BLaER1 treated with 17β-estradiol and CSF1 and Interleukin-3, amounts not matched to agents 10 nM and 100 nM (cell line): ENCODE measurements around the gene TSBP1.

Experiments
- H3K27ac ChIP-seq, 11 experiments: shearing (Covaris generic); formaldehyde crosslinking; 2 replicates each; pipeline ENCODE4 v1.8.1; 2022
- H3K27me3 ChIP-seq, 11 experiments: shearing (Covaris generic); formaldehyde crosslinking; 2 replicates each; pipeline ENCODE4 v1.8.1; 2022
- H3K36me3 ChIP-seq, 11 experiments: shearing (Covaris generic); formaldehyde crosslinking; 2 replicates each; pipeline ENCODE4 v1.8.1; 2022
- H3K4me1 ChIP-seq, 10 experiments: shearing (Covaris generic); formaldehyde crosslinking; 2 replicates each; pipeline ENCODE4 v1.8.1; 2022
- H3K4me2 ChIP-seq, 11 experiments: shearing (Covaris generic); formaldehyde crosslinking; 2 replicates each; pipeline ENCODE4 v1.8.1; 2022
- H3K4me3 ChIP-seq, 10 experiments: shearing (Covaris generic); formaldehyde crosslinking; 2 replicates each; pipeline ENCODE4 v1.8.1; 2022
- H3K9ac ChIP-seq, 11 experiments: shearing (Covaris generic); formaldehyde crosslinking; 2 replicates each; pipeline ENCODE4 v1.8.1; 2022
- H3K9me3 ChIP-seq, 11 experiments: shearing (Covaris generic); formaldehyde crosslinking; replicated peaks in 1 of 11; 2 replicates each; pipeline ENCODE4 v1.8.1; 2022
- H4K20me1 ChIP-seq, 11 experiments: shearing (Covaris generic); formaldehyde crosslinking; 2 replicates each; pipeline ENCODE4 v1.8.1; 2022
- Cebpa-rat ChIP-seq, 11 experiments: shearing (Covaris generic); IDR thresholded peaks; 2 replicates each; pipeline ENCODE4 v1.8.1; 2022

Gene TSBP1

GRCh38 chr6:32355018-32355417 is 16.7 kb downstream of the TSBP1 start:
- Histone ChIP-seq H3K4me3 (no peak overlapping the region), H3K27ac (no peak overlapping the region), H4K20me1 (no peaks in the 10 kb centered on the region), H3K4me1 (no peaks in the 10 kb centered on the region), H3K4me2 (no peak overlapping the region), H3K36me3 (no peaks in the 10 kb centered on the region), H3K27me3 (no peaks in the 10 kb centered on the region), H3K9ac (no peak overlapping the region), H3K9me3 (no peaks in the 10 kb centered on the region; a peak in 1 of 22 replicates)
- no peak for TF ChIP-seq Cebpa-rat (IDR thresholded peaks at IDR 0.05)

- Histone ChIP-seq H3K36me3 (no peaks in the 10 kb centered on the region), H3K27me3 (no peaks in the 10 kb centered on the region), H3K4me3 (no peak overlapping the region)
Measured at GRCh38 chr6:32353348-32353747, 18.4 kb downstream of the TSBP1 start.

DNA sequence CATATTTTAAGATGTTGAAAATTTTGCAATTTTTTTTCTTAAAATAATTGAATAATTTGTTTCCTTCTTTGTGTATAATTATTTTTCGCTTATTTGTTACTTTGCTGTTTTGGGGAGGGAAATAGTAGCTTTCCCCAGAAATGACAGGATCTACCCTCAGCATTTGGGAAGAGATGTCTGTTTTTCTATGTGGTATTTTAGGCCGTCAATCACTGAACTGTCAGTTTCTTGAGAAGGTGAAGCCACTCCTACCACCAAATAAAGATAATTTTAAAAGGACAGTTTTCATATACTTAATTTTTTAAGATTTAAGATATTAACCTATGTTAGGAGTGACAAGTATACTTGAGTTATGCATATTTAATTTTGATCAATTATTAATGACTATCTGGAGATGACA is 31.5 kb downstream of the TSBP1 start:
- no peak for TF ChIP-seq Cebpa-rat (IDR thresholded peaks at IDR 0.05)
- H3K27me3 ChIP-seq, result peaks cover 0 to 3% (median 0%) of the 10 kb centered on the region in 11 experiments; a peak in 1 of 22 replicates
- no peaks in the 10 kb centered on the region for H3K9me3 ChIP-seq
- no peak overlapping the region for H3K4me3 ChIP-seq
- 0 out of 20 replicates have a peak, but pooled peaks cover 0 to 5% (median 0%) of the 10 kb centered on the region in 10 experiments for H3K4me1 ChIP-seq
- no peak overlapping the region for H3K4me2 ChIP-seq
- no peak overlapping the region for H3K9ac ChIP-seq
- H3K27ac ChIP-seq, result no peak overlapping the region
- H4K20me1 ChIP-seq, result no peaks in the 10 kb centered on the region
- H3K36me3 ChIP-seq, result no peaks in the 10 kb centered on the region

More at GRCh38 chr6:32353348-32353747, 18.4 kb downstream of the TSBP1 start:
- Histone ChIP-seq H3K9me3 (no peaks in the 10 kb centered on the region; a peak in 1 of 22 replicates), H3K4me1 (no peaks in the 10 kb centered on the region), H3K4me2 (no peak overlapping the region), H3K27ac (no peak overlapping the region), H4K20me1 (no peaks in the 10 kb centered on the region), H3K9ac (no peak overlapping the region)
- TF ChIP-seq Cebpa-rat (IDR thresholded peaks at IDR 0.05), result no peak

DNA sequence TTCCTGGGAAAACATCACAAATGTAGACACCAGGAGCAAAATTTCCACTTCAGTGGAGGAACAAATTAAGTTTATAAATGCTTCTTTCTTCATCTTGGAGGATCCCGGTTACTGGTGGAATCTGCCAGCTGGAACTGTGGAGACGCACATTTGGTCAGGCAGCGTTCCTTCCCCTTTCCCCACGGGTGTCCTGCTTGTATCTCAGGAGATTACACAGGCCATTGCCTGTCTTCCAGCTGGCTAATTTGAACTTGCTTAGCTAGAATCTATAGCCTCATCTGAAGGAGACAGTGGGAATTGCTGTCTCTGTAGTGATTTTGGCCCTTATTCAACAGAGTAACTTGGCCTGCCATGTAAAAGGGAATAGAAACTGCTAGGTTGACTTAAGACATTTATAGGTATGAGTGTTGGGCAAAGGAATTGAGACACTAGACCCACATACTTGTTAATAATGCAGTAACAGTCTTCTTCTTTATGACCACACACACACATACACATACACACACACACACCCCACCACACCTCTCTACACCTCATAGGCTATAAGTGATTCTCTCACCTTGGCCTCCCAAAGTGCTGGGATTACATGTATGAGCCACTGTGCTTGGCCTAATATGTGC is 34.4 kb downstream of the TSBP1 start:
- no peak for TF ChIP-seq Cebpa-rat (IDR thresholded peaks at IDR 0.05)
- Histone ChIP-seq H3K36me3 (no peaks in the 10 kb centered on the region), H3K27ac (no peak overlapping the region), H3K4me2 (peak overlapping the region in 2 of 11 experiments; percentile 26 to 32; a peak in 2 of 22 replicates), H3K9ac (no peak overlapping the region), H3K9me3 (no peaks in the 10 kb centered on the region), H3K27me3 (peaks cover 0 to 3% (median 0%) of the 10 kb centered on the region in 11 experiments; a peak in 1 of 22 replicates), H3K4me3 (no peak overlapping the region), H4K20me1 (no peaks in the 10 kb centered on the region), H3K4me1 (0 out of 20 replicates have a peak, but pooled peaks cover 0 to 5% (median 0%) of the 10 kb centered on the region in 10 experiments)

GRCh38 chr6:32332433-32332832 is 39.3 kb downstream of the TSBP1 start:
- Histone ChIP-seq H3K27me3 (no peaks in the 10 kb centered on the region), H3K36me3 (no peaks in the 10 kb centered on the region), H3K9ac (no peak overlapping the region), H4K20me1 (no peaks in the 10 kb centered on the region), H3K4me2 (no peak overlapping the region), H3K27ac (no peak overlapping the region), H3K4me1 (peaks cover 0 to 5% (median 0%) of the 10 kb centered on the region in 10 experiments; a peak in 2 of 20 replicates), H3K9me3 (no peaks in the 10 kb centered on the region), H3K4me3 (no peak overlapping the region)
- no peak for TF ChIP-seq Cebpa-rat (IDR thresholded peaks at IDR 0.05)

- Histone ChIP-seq H4K20me1 (no peaks in the 10 kb centered on the region), H3K36me3 (no peaks in the 10 kb centered on the region), H3K27me3 (no peaks in the 10 kb centered on the region), H3K27ac (no peak overlapping the region), H3K4me2 (no peak overlapping the region), H3K4me3 (no peak overlapping the region), H3K4me1 (peaks cover 0 to 7% (median 0%) of the 10 kb centered on the region in 10 experiments; a peak in 4 of 20 replicates), H3K9ac (no peak overlapping the region), H3K9me3 (no peaks in the 10 kb centered on the region)
- no peak for TF ChIP-seq Cebpa-rat (IDR thresholded peaks at IDR 0.05)
Measured at GRCh38 chr6:32329141-32329540, 42.6 kb downstream of the TSBP1 start.

DNA sequence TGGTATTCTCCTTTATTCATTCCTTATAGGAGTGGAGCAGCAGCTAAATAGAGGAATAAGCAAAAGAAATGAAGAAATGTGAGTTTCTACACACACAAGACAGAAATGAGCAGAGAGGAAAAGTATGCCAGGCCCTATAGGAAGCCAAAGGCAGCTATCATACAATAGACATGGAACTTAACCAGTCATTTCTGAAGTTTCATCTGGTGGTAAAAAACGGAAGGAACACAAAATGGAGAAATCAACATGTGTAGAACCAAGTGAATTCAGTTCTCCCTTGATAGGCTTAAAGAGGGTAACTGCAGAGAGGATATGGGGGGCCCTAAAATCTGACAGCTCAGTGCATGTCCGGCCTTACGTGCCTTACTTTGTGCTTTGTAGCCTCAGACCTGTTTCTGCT is 44.6 kb downstream of the TSBP1 start:
- Histone ChIP-seq H3K4me3 (no peak overlapping the region), H3K36me3 (no peaks in the 10 kb centered on the region), H3K4me1 (peaks cover 0 to 7% (median 0%) of the 10 kb centered on the region in 10 experiments; a peak in 4 of 20 replicates), H3K27ac (peak overlapping the region in 1 of 11 experiments; percentile 0; a peak in 2 of 22 replicates), H3K27me3 (no peaks in the 10 kb centered on the region), H3K4me2 (peak overlapping the region in 5 of 11 experiments; percentile 13 to 69 (median 28); a peak in 6 of 22 replicates), H3K9ac (no peak overlapping the region), H3K9me3 (no peaks in the 10 kb centered on the region), H4K20me1 (no peaks in the 10 kb centered on the region)
- TF ChIP-seq Cebpa-rat (IDR thresholded peaks at IDR 0.05), result no peak

DNA sequence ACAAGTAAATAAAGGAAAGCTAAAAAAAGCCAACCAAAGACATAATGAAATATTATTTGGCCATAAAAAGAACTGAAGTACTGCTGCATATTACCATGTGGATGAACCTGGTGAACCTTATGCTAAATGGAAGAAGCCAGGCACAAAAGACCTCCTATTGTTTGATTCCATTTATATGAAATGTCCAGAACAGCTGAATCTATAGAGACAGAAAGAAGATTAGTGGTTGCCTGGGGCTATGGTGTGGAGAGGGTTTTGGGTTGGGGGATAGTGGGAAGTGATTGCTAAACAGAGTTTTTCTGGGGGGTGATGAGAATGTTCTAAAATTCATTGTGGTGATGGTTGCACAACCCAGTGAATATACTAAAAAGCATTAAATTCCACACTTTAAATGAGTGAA is 53.2 kb downstream of the TSBP1 start:
- Histone ChIP-seq H3K4me1 (no peaks in the 10 kb centered on the region), H3K9ac (no peak overlapping the region), H3K4me2 (no peak overlapping the region), H4K20me1 (no peaks in the 10 kb centered on the region), H3K27me3 (no peaks in the 10 kb centered on the region), H3K4me3 (no peak overlapping the region), H3K36me3 (no peaks in the 10 kb centered on the region), H3K9me3 (no peaks in the 10 kb centered on the region), H3K27ac (no peak overlapping the region)
- no peak for TF ChIP-seq Cebpa-rat (IDR thresholded peaks at IDR 0.05)

GRCh38 chr6:32317541-32317940 is 54.2 kb downstream of the TSBP1 start:
- H3K9ac ChIP-seq, result no peak overlapping the region
- no peaks in the 10 kb centered on the region for H3K9me3 ChIP-seq
- H3K36me3 ChIP-seq, result no peaks in the 10 kb centered on the region
- no peak overlapping the region for H3K4me2 ChIP-seq
- H4K20me1 ChIP-seq, result no peaks in the 10 kb centered on the region
- no peak for TF ChIP-seq Cebpa-rat (IDR thresholded peaks at IDR 0.05)
- H3K27ac ChIP-seq, result no peak overlapping the region
- H3K4me1 ChIP-seq, result no peaks in the 10 kb centered on the region
- no peak overlapping the region for H3K4me3 ChIP-seq
- H3K27me3 ChIP-seq, result no peaks in the 10 kb centered on the region

DNA sequence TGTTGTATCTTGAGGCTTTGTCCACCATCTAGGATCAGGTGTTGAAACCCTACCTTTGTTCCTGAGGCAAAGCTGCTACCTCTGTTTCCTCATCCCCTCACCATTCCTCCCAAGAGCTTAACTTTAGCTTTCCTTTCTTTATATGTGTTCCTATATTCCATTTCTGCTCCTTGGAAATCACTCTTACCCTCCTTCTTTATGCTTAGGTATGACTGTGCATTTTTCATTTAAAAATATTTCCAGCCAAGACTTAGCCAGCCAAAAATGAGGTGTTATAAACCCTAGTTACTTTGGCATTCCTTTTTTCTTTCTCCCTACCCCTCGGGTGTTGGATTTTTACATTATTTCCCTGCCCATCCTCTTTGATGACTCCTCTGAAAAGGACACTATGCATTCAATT is 57.7 kb downstream of the TSBP1 start:
- H3K4me1 ChIP-seq, result no peaks in the 10 kb centered on the region
- no peaks in the 10 kb centered on the region for H4K20me1 ChIP-seq
- H3K4me2 ChIP-seq, result no peak overlapping the region
- no peak overlapping the region for H3K9ac ChIP-seq
- H3K27me3 ChIP-seq, result no peaks in the 10 kb centered on the region
- H3K36me3 ChIP-seq, result no peaks in the 10 kb centered on the region
- H3K9me3 ChIP-seq, result no peaks in the 10 kb centered on the region
- TF ChIP-seq Cebpa-rat (IDR thresholded peaks at IDR 0.05), result no peak
- no peak overlapping the region for H3K4me3 ChIP-seq
- no peak overlapping the region for H3K27ac ChIP-seq
